ENCODE results near the gene IL1B.

IL1B gene

GRCh38 chr2:112820343-112820742 lies 16.2 kb downstream of the IL1B start:
- TF ChIP-seq, protein P1, sequence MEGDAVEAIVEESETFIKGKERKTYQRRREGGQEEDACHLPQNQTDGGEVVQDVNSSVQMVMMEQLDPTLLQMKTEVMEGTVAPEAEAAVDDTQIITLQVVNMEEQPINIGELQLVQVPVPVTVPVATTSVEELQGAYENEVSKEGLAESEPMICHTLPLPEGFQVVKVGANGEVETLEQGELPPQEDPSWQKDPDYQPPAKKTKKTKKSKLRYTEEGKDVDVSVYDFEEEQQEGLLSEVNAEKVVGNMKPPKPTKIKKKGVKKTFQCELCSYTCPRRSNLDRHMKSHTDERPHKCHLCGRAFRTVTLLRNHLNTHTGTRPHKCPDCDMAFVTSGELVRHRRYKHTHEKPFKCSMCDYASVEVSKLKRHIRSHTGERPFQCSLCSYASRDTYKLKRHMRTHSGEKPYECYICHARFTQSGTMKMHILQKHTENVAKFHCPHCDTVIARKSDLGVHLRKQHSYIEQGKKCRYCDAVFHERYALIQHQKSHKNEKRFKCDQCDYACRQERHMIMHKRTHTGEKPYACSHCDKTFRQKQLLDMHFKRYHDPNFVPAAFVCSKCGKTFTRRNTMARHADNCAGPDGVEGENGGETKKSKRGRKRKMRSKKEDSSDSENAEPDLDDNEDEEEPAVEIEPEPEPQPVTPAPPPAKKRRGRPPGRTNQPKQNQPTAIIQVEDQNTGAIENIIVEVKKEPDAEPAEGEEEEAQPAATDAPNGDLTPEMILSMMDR (IDR thresholded peaks at IDR 0.05; ENCODE audit: poor library complexity, severe bottlenecking): no peak
- DNase-seq (ENCODE audit: low spot score) (no peak), ATAC-seq (ENCODE audit: low read depth) (no peak)
- Histone ChIP-seq H3K36me3 (ENCODE audit: low read depth) (no peaks in the 10 kb centered on the region), H3K4me3 (ENCODE audit: severe bottlenecking) (no peak overlapping the region), H3K9me3 (ENCODE audit: severe bottlenecking) (no peaks in the 10 kb centered on the region), H3K27ac (ENCODE audit: poor library complexity, severe bottlenecking) (peak overlapping the region; percentile 5), H3K27me3 (ENCODE audit: insufficient read depth, poor library complexity, severe bottlenecking) (no peaks in the 10 kb centered on the region), H3K4me1 (ENCODE audit: insufficient read depth, poor library complexity, severe bottlenecking) (peaks cover 12% of the 10 kb centered on the region)

DNA sequence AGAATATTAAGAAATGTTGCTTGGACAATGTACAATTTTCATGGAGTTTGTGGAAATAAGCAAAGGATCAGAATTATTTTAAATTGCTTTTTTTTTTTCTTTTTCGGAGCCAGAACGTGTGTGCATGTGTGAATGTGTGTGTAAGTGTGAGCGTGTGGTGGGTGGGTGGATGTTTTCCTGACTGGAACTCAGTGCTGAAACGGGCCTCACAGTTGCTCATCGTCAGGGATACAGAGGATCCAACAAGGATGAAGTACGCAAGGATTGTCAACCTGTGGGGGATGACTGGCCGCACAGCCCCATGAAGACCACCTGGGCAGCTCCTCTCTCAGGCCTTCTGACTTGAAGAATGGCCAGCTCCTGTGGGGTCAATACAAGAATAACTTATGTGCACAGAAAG lies 17.5 kb downstream of the IL1B start:
- DNase-seq (ENCODE audit: low spot score) (no peak), ATAC-seq (ENCODE audit: low read depth) (no peak)
- H3K36me3 ChIP-seq (ENCODE audit: low read depth): no peaks in the 10 kb centered on the region
- H3K27me3 ChIP-seq (ENCODE audit: insufficient read depth, poor library complexity, severe bottlenecking): no peaks in the 10 kb centered on the region
- H3K4me1 ChIP-seq (ENCODE audit: insufficient read depth, poor library complexity, severe bottlenecking): peaks cover 14% of the 10 kb centered on the region
- H3K4me3 ChIP-seq (ENCODE audit: severe bottlenecking): no peak overlapping the region
- peak overlapping the region; percentile 96 for H3K27ac ChIP-seq (ENCODE audit: poor library complexity, severe bottlenecking)
- H3K9me3 ChIP-seq (ENCODE audit: severe bottlenecking): no peaks in the 10 kb centered on the region
- TF ChIP-seq, protein P1 (IDR thresholded peaks at IDR 0.05; ENCODE audit: poor library complexity, severe bottlenecking): no peak

DNA sequence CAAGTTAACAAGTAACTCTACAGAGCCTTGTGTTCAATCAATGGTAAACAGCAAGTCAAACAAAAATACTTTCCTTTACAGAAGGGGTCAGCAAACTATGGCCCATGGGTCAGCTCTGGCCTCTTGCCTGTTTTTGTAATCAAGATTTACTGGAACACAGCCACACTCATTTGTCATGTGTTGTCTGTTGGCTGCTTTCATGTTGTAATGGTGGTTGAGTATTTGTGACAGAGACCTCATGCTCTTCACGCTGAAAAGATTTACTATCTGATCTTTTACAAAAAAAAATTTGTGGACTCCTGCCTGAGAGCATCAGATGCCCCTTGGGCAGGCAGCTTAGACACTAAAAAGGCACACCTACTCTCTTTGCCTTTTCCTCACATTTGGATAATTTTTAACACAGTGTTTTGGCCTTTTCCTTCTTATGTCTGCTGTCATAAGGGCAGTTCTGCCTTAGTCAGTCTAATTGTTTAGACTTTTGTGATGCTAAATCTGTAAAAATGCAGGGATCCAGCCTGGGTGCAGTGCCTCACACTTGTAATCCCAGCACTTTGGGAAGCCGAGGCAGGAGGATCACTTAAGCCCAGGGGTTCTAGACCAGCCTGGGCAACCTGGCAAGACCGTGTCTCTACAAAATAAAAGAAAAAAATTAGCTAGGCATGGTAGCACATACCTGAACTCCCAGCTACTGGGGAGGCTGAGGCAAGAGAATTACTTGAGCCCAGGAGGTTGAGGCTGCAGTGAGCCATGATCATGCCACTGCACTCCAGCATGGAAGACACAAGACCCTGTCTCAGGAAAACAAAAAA lies 18.3 kb downstream of the IL1B start:
- H3K27ac ChIP-seq (ENCODE audit: poor library complexity, severe bottlenecking): peak overlapping the region; percentile 96
- TF ChIP-seq, protein P1 (IDR thresholded peaks at IDR 0.05; ENCODE audit: poor library complexity, severe bottlenecking): no peak
- no peak overlapping the region for H3K4me3 ChIP-seq (ENCODE audit: severe bottlenecking)
- no peaks in the 10 kb centered on the region for H3K9me3 ChIP-seq (ENCODE audit: severe bottlenecking)
- DNase-seq (ENCODE audit: low spot score) (no peak), ATAC-seq (ENCODE audit: low read depth) (no peak)
- no peaks in the 10 kb centered on the region for H3K27me3 ChIP-seq (ENCODE audit: insufficient read depth, poor library complexity, severe bottlenecking)
- H3K36me3 ChIP-seq (ENCODE audit: low read depth): no peaks in the 10 kb centered on the region
- H3K4me1 ChIP-seq (ENCODE audit: insufficient read depth, poor library complexity, severe bottlenecking): peaks cover 19% of the 10 kb centered on the region

DNA sequence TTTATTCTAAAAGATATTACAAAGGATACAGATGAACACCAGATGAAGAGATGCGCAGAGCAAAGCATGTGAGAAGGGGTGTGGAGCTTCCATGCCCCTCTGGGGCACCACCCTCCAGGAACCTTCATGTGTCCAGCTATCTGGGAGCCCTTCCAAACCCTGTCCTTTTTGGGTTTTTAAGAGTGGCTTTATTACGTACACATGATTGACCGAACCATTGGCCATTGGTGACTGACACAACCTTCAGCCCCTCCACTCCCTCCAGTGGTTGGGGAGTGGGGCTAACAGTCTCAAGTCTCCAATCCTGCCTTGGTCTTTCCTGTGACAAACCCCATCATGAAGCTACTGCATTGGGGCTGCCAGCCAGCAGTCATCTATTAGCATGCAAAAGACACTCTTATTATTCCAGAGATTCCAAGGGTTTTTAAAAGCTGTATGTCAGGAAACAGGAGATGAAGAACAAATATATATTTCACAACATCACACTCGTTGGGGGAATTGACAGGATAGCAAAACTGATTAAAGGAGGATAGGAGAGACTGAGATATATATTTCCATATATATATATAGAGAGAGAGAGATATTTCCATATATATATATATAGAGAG lies 19.4 kb downstream of the IL1B start:
- Histone ChIP-seq H3K36me3 (ENCODE audit: low read depth) (no peaks in the 10 kb centered on the region), H3K27ac (ENCODE audit: poor library complexity, severe bottlenecking) (peak overlapping the region; percentile 96), H3K4me3 (ENCODE audit: severe bottlenecking) (no peak overlapping the region), H3K9me3 (ENCODE audit: severe bottlenecking) (no peaks in the 10 kb centered on the region), H3K27me3 (ENCODE audit: insufficient read depth, poor library complexity, severe bottlenecking) (no peaks in the 10 kb centered on the region), H3K4me1 (ENCODE audit: insufficient read depth, poor library complexity, severe bottlenecking) (peaks cover 30% of the 10 kb centered on the region)
- ATAC-seq (ENCODE audit: low read depth): no peak
- TF ChIP-seq, protein P1 (IDR thresholded peaks at IDR 0.05; ENCODE audit: poor library complexity, severe bottlenecking): no peak
- no peak for DNase-seq (ENCODE audit: low spot score)

DNA sequence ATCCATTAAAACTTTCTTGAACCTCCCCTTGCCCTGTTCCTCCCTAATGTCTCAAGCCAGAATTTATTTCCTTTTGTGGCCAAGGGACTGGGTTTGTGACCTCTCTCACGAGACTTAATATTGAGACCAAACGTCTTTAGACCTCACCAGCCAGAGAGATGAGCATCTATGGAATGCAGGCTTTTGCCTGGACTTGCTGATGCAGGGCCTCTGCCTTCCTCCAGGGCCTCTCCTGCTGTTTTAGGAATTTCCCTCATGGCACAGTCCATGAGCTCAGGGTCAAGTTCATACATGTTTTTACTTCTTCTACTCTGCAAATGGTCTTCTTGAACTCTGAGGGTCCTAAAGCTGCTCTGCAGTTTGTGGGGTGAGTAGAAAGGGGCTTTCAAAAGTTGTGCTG lies 22.3 kb downstream of the IL1B start:
- no peak overlapping the region for H3K4me3 ChIP-seq (ENCODE audit: severe bottlenecking)
- DNase-seq (ENCODE audit: low spot score) (peak; percentile 87), ATAC-seq (ENCODE audit: low read depth) (peak; percentile 96)
- no peaks in the 10 kb centered on the region for H3K9me3 ChIP-seq (ENCODE audit: severe bottlenecking)
- no peaks in the 10 kb centered on the region for H3K27me3 ChIP-seq (ENCODE audit: insufficient read depth, poor library complexity, severe bottlenecking)
- peaks cover 39% of the 10 kb centered on the region for H3K4me1 ChIP-seq (ENCODE audit: insufficient read depth, poor library complexity, severe bottlenecking)
- TF ChIP-seq, protein P1 (IDR thresholded peaks at IDR 0.05; ENCODE audit: poor library complexity, severe bottlenecking): no peak
- H3K36me3 ChIP-seq (ENCODE audit: low read depth): no peaks in the 10 kb centered on the region
- peak overlapping the region; percentile 96 for H3K27ac ChIP-seq (ENCODE audit: poor library complexity, severe bottlenecking)
